DMS 273 (cell line): ENCODE measurements around the gene ZNF787.
"Not testable (repeated sequence)": the region's sequence is repeated elsewhere in the genome, so short reads cannot be mapped to it uniquely, and the experiment has no call there.

Source experiments
- DNase-seq: peaks from one replicate; lab custom pipeline; 2025; ENCODE audit not compliant: unreplicated experiment; lab: John Stamatoyannopoulos, UW

ZNF787 gene

GRCh38 chr19:56121180-56122167, at the start of gene ZNF787:
Gene ZNF787 (minus strand): TSS chr19:56121295. CDS start chr19:56103217, 18,078 bp downstream.
- peak; percentile 99 for DNase-seq

- DNase-seq: no peak
Measured at GRCh38 chr19:56170261-56170660, 49.2 kb upstream of the ZNF787 start.

GRCh38 chr19:56167064-56167578, 46.0 kb upstream of the ZNF787 start:
- DNase-seq: no peak

GRCh38 chr19:56163097-56163496, 42.0 kb upstream of the ZNF787 start:
- DNase-seq: no peak

- DNase-seq: no peak
Measured at GRCh38 chr19:56162258-56162657, 41.2 kb upstream of the ZNF787 start.

- no peak for DNase-seq
Measured at GRCh38 chr19:56161534-56161933, 40.4 kb upstream of the ZNF787 start.

- DNase-seq: no peak
Measured at GRCh38 chr19:56159622-56160271, 38.7 kb upstream of the ZNF787 start.

- no peak for DNase-seq
Measured at GRCh38 chr19:56159009-56159559, 38.0 kb upstream of the ZNF787 start.

- no peak for DNase-seq
Measured at GRCh38 chr19:56158170-56158757, 37.2 kb upstream of the ZNF787 start.

- no peak for DNase-seq
Measured at GRCh38 chr19:56156768-56157167, 35.7 kb upstream of the ZNF787 start.

- peak; percentile 29 for DNase-seq
Measured at GRCh38 chr19:56155124-56155687, 34.1 kb upstream of the ZNF787 start.

GRCh38 chr19:56153507-56153906, 32.4 kb upstream of the ZNF787 start:
- DNase-seq: no peak

GRCh38 chr19:56152644-56153043, 31.5 kb upstream of the ZNF787 start:
- DNase-seq: no peak

GRCh38 chr19:56150358-56150757, 29.3 kb upstream of the ZNF787 start:
- no peak for DNase-seq

GRCh38 chr19:56149656-56150038, 28.6 kb upstream of the ZNF787 start:
- no peak for DNase-seq

- DNase-seq: not testable (repeated sequence)
Measured at GRCh38 chr19:56148955-56149655, 28.0 kb upstream of the ZNF787 start.

- no peak for DNase-seq
Measured at GRCh38 chr19:56148096-56148495, 27.0 kb upstream of the ZNF787 start.

- no peak for DNase-seq
Measured at GRCh38 chr19:56147307-56147706, 26.2 kb upstream of the ZNF787 start.

- no peak for DNase-seq
Measured at GRCh38 chr19:56146904-56147303, 25.8 kb upstream of the ZNF787 start.

GRCh38 chr19:56145698-56146097, 24.6 kb upstream of the ZNF787 start:
- no peak for DNase-seq
